B cell (primary cell): ENCODE data around the gene PRSS36. TPM values are rescaled to one million over a fixed set of nuclear protein-coding genes. Genes with fewer than 3 reads are reported as not detected.

ENCODE experiments used
- ATAC-seq: fragments of 200-7000 bp; cut with Tn5 transposase; one replicate; pipeline ENCODE4 v1.10.0; 2021; ENCODE audit warnings: low read depth, mild to moderate bottlenecking, moderate number of reproducible peaks, moderate library complexity
- CTCF ChIA-PET: fragments of 350-600 bp; sonication (Branson Sonifier 250); formaldehyde crosslinking; loops from one replicate; lab custom pipeline; 2021; ENCODE audit warnings: antibody characterized with exemption, inconsistent platforms; lab: Charles Lee
- POLR2A ChIA-PET: fragments of 350-600 bp; sonication (Branson Sonifier 250); formaldehyde crosslinking; loops from one replicate; lab custom pipeline; 2021; ENCODE audit warnings: antibody characterized with exemption; lab: Charles Lee
- DNase-seq: peaks from one replicate; pipeline ENCODE4 v3.0.0; 2013
- H2AFZ ChIP-seq: 2 replicates; pipeline ENCODE4 v1.6.1; 2012; ENCODE audit warnings: mild to moderate bottlenecking, low read depth, low read length; ENCODE audit not compliant: insufficient read depth, poor library complexity, severe bottlenecking
- H3K27ac ChIP-seq, 2 donors: 1 replicate in 1 of 2; 2 replicates in 1 of 2; pipeline ENCODE4 v1.5.1; 2012 to 2013; ENCODE audit warnings: low read length in 2 of 2, mild to moderate bottlenecking in 2 of 2, moderate library complexity in 1 of 2
- H3K27me3 ChIP-seq, 4 experiments: fragments of 200-600 bp in 1 of 4; sonication (generic) in 1 of 4; replicated peaks in 1 of 4; 1 replicate in 2 of 4; 2 replicates in 2 of 4; pipeline versions ENCODE4 v1.6.1 to v1.7.0; 2013 to 2016; ENCODE audit warnings: low read length in 3 of 4, mild to moderate bottlenecking in 2 of 4, mixed read lengths in 1 of 4, moderate library complexity in 1 of 4; ENCODE audit not compliant: insufficient read depth in 4 of 4, control insufficient read depth in 3 of 4; ENCODE audit errors: control extremely low read depth in 1 of 4
- H3K36me3 ChIP-seq, 2 experiments: replicated peaks in 1 of 2; 1 replicate in 1 of 2; 2 replicates in 1 of 2; pipeline versions ENCODE4 v1.6.1 to v1.7.1; 2013; ENCODE audit warnings: low read length in 1 of 2; ENCODE audit not compliant: insufficient read depth in 2 of 2, control insufficient read depth in 1 of 2; ENCODE audit errors: control extremely low read depth in 1 of 2, extremely low read depth in 1 of 2
- H3K4me1 ChIP-seq, 2 donors: fragments of 200-600 bp in 1 of 2; sonication (generic) in 1 of 2; 1 replicate in 1 of 2; 2 replicates in 1 of 2; pipeline versions ENCODE4 v1.5.1 to v1.6.1; 2013 to 2017; ENCODE audit warnings: low read length in 2 of 2; ENCODE audit not compliant: control insufficient read depth in 2 of 2, insufficient read depth in 2 of 2
- H3K4me2 ChIP-seq: replicated peaks from 2 replicates; pipeline ENCODE3; 2012; ENCODE audit warnings: mild to moderate bottlenecking, low read depth, low read length; ENCODE audit not compliant: poor library complexity, severe bottlenecking
- H3K4me3 ChIP-seq, 5 experiments: fragments of 200-600 bp in 1 of 5; sonication (generic) in 1 of 5; 1 replicate in 3 of 5; 2 replicates in 2 of 5; pipeline versions ENCODE4 v1.5.1 to v1.7.0; 2011 to 2016; ENCODE audit warnings: low read length in 4 of 5, mild to moderate bottlenecking in 4 of 5, low read depth in 2 of 5, control low read depth in 1 of 5, moderate library complexity in 1 of 5; ENCODE audit not compliant: insufficient read depth in 1 of 5; ENCODE audit errors: control extremely low read depth in 1 of 5, extremely low read depth in 1 of 5
- H3K79me2 ChIP-seq: fragments of 200-600 bp; sonication (generic); one replicate; pipeline ENCODE4 v1.6.0; 2016; ENCODE audit warnings: low read length; ENCODE audit not compliant: control insufficient read depth, insufficient read depth
- H3K9ac ChIP-seq: fragments of 200-600 bp; sonication (generic); 2 replicates; pipeline ENCODE4 v1.6.1; 2017; ENCODE audit warnings: mild to moderate bottlenecking, low read length, moderate library complexity
- H3K9me3 ChIP-seq, 3 donors: one replicate each; pipeline versions ENCODE4 v1.6.1 to v1.7.1; 2013; ENCODE audit warnings: low read length in 2 of 3; ENCODE audit not compliant: control insufficient read depth in 2 of 3, insufficient read depth in 1 of 3; ENCODE audit errors: control extremely low read depth in 1 of 3
- H4K20me1 ChIP-seq: 2 replicates; pipeline ENCODE4 v1.6.0; 2012; ENCODE audit warnings: mild to moderate bottlenecking, low read length; ENCODE audit not compliant: insufficient read depth, control insufficient read depth, poor library complexity, severe bottlenecking
- H3K27ac Mint-ChIP-seq: one replicate; pipeline ENCODE4 v1.8.0; 2021; ENCODE audit warnings: mixed read lengths
- H3K27me3 Mint-ChIP-seq: one replicate; pipeline ENCODE4 v1.8.0; 2021; ENCODE audit warnings: mixed read lengths
- H3K4me1 Mint-ChIP-seq: one replicate; pipeline ENCODE4 v1.8.0; 2021; ENCODE audit warnings: mixed read lengths
- H3K4me3 Mint-ChIP-seq: one replicate; pipeline ENCODE4 v1.8.0; 2021; ENCODE audit warnings: mixed read lengths
- H3K9me3 Mint-ChIP-seq: one replicate; pipeline ENCODE4 v1.8.0; 2022; ENCODE audit warnings: mixed read lengths; ENCODE audit not compliant: insufficient read depth
- EZH2 ChIP-seq: IDR thresholded peaks from 2 replicates; pipeline ENCODE4 v1.6.1; 2012; ENCODE audit warnings: borderline replicate concordance, low read depth, mild to moderate bottlenecking, moderate library complexity, low read length; ENCODE audit not compliant: insufficient read depth, poor library complexity, severe bottlenecking
- WGBS: methylation state at CpG from one replicate; pipeline ENCODE4 v1.1.5; 2013; ENCODE audit warnings: missing lambda C conversion rate; ENCODE audit not compliant: insufficient coverage; 5-methylcytosine and 5-hydroxymethylcytosine counted together
- intact Hi-C: fragments of 100-400 bp; cut with micrococcal nuclease; formaldehyde crosslinking; loops from one replicate; pipeline ENCODE4 v1.10.0; 2022
- polyA plus RNA-seq: library from polyadenylated mRNA; depleted of rRNA; stranded (reverse); fragments of >200 nt; gene quantifications from 2 replicates; pipeline ENCODE4 v1.2.3, GENCODE V29; 2012
- total RNA-seq, 2 donors: library from RNA; stranded (reverse); fragments of 120-200 nt in 1 of 2; gene quantifications; 1 replicate in 1 of 2; 2 replicates in 1 of 2; pipeline versions ENCODE4 v1.2.3 to v1.2.4, GENCODE V29; 2013 to 2022
- TF ChIP-seq, protein P1 (sequence below): fragments of 200-600 bp; IDR thresholded peaks from one replicate; pipeline ENCODE4 v1.8.0; 2022; ENCODE audit warnings: antibody characterized with exemption, mild to moderate bottlenecking

The PRSS36 gene
- total and polyA plus RNA-seq, 2 donors (not counting 1 experiment from before 2014, with no cell fraction given): 1.0 to 1.6 TPM

DNA sequence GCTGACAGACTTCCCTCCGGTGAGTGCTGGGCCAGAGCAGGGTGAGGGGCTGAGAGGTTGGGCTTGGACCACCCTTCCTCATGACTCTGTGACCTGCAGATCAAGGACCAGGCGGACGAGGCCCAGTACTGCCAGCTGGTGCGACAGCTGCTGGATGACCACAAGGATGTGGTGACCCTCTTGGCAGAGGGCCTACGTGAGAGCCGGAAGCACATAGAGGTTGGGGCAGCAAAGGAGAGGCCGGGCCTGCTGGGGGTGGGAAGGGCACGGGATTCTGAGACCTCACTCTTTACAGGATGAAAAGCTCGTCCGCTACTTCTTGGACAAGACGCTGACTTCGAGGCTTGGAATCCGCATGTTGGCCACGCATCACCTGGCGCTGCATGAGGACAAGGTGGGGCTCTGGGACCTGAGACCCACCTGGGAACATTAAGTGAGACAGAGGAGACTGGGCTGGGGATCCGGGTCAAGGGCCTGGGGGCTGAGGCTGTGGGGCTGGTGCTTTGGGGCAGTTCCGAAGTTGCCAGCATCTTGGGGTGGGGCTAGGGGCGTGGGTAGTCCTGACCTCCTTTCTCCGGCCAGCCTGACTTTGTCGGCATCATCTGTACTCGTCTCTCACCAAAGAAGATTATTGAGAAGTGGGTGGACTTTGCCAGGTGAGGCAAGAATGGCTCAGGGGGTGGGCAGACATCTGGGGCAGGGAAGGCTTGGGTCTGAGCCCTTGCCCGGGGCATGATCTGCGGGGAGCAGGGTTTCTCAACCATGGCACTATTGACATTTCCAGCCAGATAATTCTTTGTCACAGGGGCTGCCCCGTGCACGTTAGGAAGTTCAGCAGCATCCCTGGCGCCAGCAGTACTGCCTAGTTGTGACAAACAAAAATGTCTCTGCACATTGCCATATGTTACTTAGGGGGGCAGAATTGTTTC lies 39.5 kb downstream of the PRSS36 start:
- DNase-seq: no peak
- H3K27me3 ChIP-seq: no peaks in the 10 kb centered on the region
- no peaks in the 10 kb centered on the region for H3K27me3 Mint-ChIP-seq
- CTCF ChIA-PET: no interaction called here
- no peak for ATAC-seq
- TF ChIP-seq, protein P1, sequence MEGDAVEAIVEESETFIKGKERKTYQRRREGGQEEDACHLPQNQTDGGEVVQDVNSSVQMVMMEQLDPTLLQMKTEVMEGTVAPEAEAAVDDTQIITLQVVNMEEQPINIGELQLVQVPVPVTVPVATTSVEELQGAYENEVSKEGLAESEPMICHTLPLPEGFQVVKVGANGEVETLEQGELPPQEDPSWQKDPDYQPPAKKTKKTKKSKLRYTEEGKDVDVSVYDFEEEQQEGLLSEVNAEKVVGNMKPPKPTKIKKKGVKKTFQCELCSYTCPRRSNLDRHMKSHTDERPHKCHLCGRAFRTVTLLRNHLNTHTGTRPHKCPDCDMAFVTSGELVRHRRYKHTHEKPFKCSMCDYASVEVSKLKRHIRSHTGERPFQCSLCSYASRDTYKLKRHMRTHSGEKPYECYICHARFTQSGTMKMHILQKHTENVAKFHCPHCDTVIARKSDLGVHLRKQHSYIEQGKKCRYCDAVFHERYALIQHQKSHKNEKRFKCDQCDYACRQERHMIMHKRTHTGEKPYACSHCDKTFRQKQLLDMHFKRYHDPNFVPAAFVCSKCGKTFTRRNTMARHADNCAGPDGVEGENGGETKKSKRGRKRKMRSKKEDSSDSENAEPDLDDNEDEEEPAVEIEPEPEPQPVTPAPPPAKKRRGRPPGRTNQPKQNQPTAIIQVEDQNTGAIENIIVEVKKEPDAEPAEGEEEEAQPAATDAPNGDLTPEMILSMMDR: no peak
- TF ChIP-seq EZH2: no peak
- H3K4me3 Mint-ChIP-seq: peak overlapping the region; percentile 86
- H3K9me3 Mint-ChIP-seq: no peaks in the 10 kb centered on the region
- no peak overlapping the region for H3K4me3 ChIP-seq
- H3K79me2 ChIP-seq: peaks cover 10% of the 10 kb centered on the region
- WGBS: 93% methylated on average over 24 of the region's 26 CpGs
- H3K4me1 ChIP-seq: peaks cover 7 to 18% of the 10 kb centered on the region in 2 donors
- H3K9ac ChIP-seq: no peak overlapping the region
- intact Hi-C loops: no loop called here
- H3K4me2 ChIP-seq: no peak overlapping the region
- H2AFZ ChIP-seq: no peak overlapping the region
- peaks cover 23% of the 10 kb centered on the region for H3K4me1 Mint-ChIP-seq
- peaks cover 5% of the 10 kb centered on the region for H4K20me1 ChIP-seq
- H3K9me3 ChIP-seq: no peaks in the 10 kb centered on the region
- peaks cover 1 to 31% of the 10 kb centered on the region in 2 experiments for H3K36me3 ChIP-seq
- POLR2A ChIA-PET: interaction anchor here (0.6 kb wide), 1 partner anchor 161 kb away, joined by 3 read pairs; no protein-coding TSS in a partner anchor
- no peak overlapping the region for H3K27ac ChIP-seq
- H3K27ac Mint-ChIP-seq: no peak overlapping the region

DNA sequence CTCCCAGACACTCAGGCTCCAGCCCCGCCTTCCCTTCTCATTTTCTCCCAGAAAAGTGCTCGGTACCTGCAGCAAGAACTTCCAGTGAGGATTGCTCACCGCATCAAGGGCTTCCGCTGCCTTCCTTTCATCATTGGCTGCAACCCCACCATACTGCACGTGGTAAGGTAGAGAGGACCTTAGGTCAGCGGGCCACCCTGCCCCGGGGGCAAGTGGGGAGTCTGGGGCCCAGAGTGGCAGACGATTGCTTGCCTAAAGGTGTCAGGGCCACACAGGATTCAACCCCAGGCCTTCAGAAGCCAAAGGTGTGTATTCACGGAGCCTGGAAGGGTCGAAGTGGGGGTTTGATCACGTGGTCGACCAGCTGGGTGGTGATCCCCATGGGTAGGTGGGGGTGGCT lies 40.2 kb downstream of the PRSS36 start:
- no peaks in the 10 kb centered on the region for H3K9me3 ChIP-seq
- H3K27ac Mint-ChIP-seq: peak overlapping the region; percentile 63
- peaks cover 7 to 18% of the 10 kb centered on the region in 2 donors for H3K4me1 ChIP-seq
- no peak overlapping the region for H3K27ac ChIP-seq
- no peaks in the 10 kb centered on the region for H3K27me3 ChIP-seq
- H3K79me2 ChIP-seq: peaks cover 10% of the 10 kb centered on the region
- no peaks in the 10 kb centered on the region for H3K9me3 Mint-ChIP-seq
- ChIA-PET CTCF (no interaction called here), POLR2A (interaction anchor here (0.6 kb wide), 1 partner anchor 160 kb away, joined by 3 read pairs; no protein-coding TSS in a partner anchor)
- peaks cover 5% of the 10 kb centered on the region for H4K20me1 ChIP-seq
- H3K4me3 ChIP-seq: no peak overlapping the region
- H3K36me3 ChIP-seq: peaks cover 1 to 31% of the 10 kb centered on the region in 2 experiments
- no peak for DNase-seq
- intact Hi-C loops: loop anchor here (2.0 to 10.0 kb wide), 5 partner anchors 15 to 77 kb away; partner anchors contain the start of genes FUS, STX4, VKORC1 and ZNF646
- H3K4me2 ChIP-seq: no peak overlapping the region
- H2AFZ ChIP-seq: no peak overlapping the region
- peak overlapping the region; percentile 86 for H3K4me3 Mint-ChIP-seq
- H3K9ac ChIP-seq: no peak overlapping the region
- no peak for ATAC-seq
- no peaks in the 10 kb centered on the region for H3K27me3 Mint-ChIP-seq
- 92% methylated on average over 6 of the region's 12 CpGs for WGBS
- TF ChIP-seq, protein P1: no peak
- no peak for TF ChIP-seq EZH2
- H3K4me1 Mint-ChIP-seq: peaks cover 21% of the 10 kb centered on the region
